GM12873 (cell line): ENCODE results near the gene HCRTR1.

Source experiments
- TF ChIP-seq, protein P1 (sequence below): IDR thresholded peaks from 2 replicates; pipeline ENCODE4 v1.5.1; 2012; ENCODE audit warnings: low read depth, mild to moderate bottlenecking, moderate library complexity, low read length, control low read depth; ENCODE audit not compliant: insufficient read depth; ENCODE audit errors: missing control alignments

HCRTR1 gene

GRCh38 chr1:31617218-31617915, at the start of gene HCRTR1:
HCRTR1 (plus strand) TSS chr1:31617689; CDS start chr1:31619193, 1,504 bp downstream.
- TF ChIP-seq, protein P1, sequence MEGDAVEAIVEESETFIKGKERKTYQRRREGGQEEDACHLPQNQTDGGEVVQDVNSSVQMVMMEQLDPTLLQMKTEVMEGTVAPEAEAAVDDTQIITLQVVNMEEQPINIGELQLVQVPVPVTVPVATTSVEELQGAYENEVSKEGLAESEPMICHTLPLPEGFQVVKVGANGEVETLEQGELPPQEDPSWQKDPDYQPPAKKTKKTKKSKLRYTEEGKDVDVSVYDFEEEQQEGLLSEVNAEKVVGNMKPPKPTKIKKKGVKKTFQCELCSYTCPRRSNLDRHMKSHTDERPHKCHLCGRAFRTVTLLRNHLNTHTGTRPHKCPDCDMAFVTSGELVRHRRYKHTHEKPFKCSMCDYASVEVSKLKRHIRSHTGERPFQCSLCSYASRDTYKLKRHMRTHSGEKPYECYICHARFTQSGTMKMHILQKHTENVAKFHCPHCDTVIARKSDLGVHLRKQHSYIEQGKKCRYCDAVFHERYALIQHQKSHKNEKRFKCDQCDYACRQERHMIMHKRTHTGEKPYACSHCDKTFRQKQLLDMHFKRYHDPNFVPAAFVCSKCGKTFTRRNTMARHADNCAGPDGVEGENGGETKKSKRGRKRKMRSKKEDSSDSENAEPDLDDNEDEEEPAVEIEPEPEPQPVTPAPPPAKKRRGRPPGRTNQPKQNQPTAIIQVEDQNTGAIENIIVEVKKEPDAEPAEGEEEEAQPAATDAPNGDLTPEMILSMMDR: no peak

GRCh38 chr1:31567956-31568570, 49.4 kb upstream of the HCRTR1 start:
- TF ChIP-seq, protein P1: no peak

DNA sequence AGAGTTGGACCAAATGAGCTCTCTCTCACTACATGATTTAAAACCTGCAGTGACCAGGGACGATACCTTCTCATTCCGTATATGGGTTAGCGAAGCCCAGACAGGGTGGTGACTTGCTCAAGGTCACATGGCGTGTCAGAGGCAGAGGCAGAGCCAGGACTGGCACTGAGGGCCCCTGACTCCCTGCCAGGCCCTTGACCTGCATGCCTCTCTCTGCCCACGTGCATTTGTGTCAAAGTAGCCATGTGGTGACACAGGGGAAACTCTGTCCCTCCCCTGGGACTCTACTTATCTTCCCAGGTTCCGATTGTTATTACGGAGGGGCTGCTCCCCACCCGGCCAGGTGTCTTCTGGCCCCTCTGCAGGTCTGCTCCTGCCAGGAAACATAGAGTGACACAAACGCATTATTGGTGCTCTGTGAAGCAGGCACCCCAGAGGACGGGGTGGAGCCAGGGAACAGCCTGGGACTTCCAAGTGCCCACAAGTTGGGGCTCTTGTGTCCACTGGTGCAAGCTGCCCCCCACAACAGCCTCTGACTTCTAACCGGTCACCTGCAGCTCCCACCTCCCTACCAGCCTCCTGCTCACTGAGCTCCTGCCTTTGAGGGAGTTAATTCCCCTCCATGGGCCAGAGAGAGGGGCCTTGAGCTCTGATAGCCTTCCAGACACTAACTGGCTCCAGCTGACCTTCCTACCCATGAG, 48.4 kb upstream of the HCRTR1 start:
- TF ChIP-seq, protein P1: no peak

- TF ChIP-seq, protein P1: no peak
Measured at GRCh38 chr1:31569596-31570173, 47.8 kb upstream of the HCRTR1 start.

- TF ChIP-seq, protein P1: no peak
Measured at GRCh38 chr1:31570228-31570627, 47.3 kb upstream of the HCRTR1 start.

DNA sequence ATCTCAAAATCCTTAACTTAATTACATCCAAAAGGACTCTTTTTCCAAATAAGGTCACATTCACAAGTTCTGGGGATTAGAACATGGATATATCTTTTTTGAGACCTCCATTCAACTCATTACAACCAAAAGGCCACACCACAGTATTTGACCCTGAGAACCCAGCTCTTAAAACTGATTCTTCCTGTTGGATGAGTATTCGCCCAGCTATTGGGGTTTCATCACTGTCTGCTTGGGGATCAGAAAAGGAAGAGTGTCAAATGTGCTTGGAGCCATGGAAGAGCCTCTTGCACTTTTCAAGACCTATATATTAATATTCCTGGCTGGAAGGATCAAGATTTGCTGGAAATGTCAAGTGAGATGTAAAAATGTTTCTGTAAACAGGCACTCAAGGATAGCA, 46.6 kb upstream of the HCRTR1 start:
- TF ChIP-seq, protein P1: no peak
